Endothelial cell of coronary artery (primary cell): ENCODE results near the gene THOC6. TPM values are rescaled to one million over a fixed set of nuclear protein-coding genes. Genes with fewer than 3 reads are reported as not detected.

ENCODE experiments used
- total RNA-seq: library from RNA; depleted of rRNA; stranded (reverse); fragments of >200 nt; gene quantifications from 2 replicates; pipeline ENCODE4 v1.2.3, GENCODE V29; 2014

The THOC6 gene
- total RNA-seq: 23.6 and 23.8 TPM in 2 replicates

DNA sequence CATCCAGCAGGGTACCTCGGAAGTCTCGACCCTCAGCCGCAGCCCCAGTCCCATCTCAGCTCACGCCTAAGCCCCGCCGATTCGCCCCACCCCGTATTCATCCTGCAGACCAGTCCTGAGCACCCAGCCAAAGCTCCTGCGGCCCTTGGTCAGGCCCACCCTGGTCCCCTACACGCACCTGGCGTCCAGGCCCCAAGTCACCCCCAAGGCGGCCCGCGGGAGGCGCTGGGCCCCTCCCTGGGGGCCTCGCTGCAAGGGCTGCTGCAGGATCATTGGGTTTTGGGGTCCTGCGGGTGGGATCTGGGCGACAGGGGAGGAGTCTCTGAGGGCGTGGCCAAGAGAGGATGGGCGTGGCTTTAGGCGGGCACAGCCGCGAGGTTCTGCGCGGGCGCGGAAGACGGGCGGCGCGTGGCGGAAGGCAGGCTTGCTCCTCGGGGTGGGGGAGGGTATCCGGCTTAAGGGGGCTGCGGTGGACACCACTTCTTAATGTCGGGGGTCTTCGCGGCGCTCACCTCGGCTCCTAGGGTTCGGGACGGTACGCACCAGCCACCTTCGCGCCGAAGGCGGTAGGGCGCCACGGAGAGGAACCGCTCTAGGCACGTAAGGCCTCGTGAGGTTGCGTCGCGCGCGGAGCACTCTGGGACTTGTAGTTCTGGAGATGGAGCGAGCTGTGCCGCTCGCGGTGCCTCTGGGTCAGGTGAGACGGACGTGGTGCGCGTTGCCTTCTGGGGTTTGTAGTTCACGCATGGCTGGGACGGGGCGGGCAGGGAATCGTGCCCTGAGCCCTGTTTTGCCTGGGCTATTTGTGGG lies at the start of gene THOC6, which contains the start of gene HCFC1R1:
THOC6 (plus strand) TSS at position 367 of the 810 bp plus-strand sequence; CDS start at position 659, 292 bp downstream.
HCFC1R1 (minus strand) TSS at position 274 of the 810 bp plus-strand sequence; CDS start at position 273, 1 bp downstream.

DNA sequence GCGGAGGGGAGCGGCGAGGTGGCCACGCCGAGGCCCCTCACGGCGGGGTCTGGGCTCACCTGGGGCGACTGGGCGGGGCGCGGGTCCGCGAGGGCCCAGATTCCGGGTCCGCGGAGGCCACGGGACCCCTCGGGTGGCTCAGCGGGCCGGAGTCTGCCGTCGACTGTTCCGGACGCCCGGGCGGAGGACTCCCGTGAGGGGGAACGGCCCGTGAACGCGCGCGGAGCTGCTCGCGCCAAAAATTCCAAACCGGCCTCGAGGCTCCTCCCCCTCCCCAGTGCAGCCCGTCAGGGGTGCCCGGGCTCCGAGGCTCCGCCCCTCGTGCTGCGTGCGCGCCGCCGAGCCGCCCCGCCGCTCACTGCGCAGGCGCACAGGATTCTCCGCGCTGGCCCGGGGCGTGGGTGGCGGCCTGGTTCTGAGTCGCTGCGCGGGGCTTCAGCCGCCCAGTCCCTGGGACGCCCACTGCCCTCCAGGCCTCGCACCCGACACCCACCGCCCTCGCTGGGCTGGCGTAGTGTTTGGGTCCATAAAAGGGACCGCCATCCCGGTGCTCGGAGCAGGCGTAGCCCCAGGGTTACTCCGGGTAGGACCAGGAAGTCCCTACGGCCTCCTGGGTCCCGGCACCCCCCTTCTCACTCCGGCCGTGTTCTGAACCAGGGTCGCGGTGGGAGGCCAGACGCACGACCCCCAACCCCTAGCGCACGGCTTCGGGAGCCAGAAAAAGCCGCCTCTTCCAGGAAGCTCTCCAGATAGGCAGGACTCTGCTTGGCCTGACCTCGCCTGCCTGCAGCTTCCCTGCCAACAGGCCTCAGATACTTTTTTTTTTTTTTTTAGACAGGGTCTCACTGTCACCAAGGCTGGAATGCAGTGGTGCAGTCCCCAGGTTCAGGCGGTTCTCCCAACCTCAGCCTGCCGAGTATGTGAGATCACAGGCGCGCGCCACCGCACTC lies 43.3 kb upstream of the THOC6 start, which contains the start of gene PKMYT1:
PKMYT1 (minus strand) TSS at position 220 of the 950 bp plus-strand sequence. CDS start 789 bp downstream, outside the sequence.

DNA sequence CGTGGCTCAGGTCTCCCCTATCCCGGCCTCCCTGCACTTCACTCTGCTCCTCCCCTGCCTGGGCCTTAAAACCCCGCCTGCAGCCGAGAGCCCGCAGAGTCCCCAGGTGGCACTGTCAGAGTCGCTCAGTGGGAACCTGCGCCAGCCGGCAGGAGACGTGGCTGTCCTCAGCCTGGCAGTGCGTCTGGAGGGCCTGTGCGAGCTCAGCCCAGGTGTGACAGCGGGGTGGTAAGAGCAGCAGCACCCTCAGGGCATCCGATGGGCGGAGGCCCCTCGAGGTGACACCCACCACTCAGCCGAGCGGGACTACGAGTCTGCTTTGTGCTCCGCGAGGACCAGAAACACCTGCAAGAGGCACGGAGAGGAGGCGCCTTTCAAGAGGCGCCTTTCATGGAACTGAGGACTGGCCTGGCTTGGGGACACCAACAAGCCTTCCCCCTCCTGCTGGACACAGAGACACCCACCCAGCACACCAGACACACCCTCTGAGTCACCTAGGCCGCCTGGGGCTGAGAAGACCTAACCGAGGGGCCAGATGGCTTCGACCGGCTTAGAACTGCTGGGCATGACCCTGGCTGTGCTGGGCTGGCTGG lies 10.9 kb upstream of the THOC6 start, which contains the start of gene CLDN9:
CLDN9 (plus strand) TSS at position 96 of the 593 bp plus-strand sequence; CDS start at position 536, 440 bp downstream.

DNA sequence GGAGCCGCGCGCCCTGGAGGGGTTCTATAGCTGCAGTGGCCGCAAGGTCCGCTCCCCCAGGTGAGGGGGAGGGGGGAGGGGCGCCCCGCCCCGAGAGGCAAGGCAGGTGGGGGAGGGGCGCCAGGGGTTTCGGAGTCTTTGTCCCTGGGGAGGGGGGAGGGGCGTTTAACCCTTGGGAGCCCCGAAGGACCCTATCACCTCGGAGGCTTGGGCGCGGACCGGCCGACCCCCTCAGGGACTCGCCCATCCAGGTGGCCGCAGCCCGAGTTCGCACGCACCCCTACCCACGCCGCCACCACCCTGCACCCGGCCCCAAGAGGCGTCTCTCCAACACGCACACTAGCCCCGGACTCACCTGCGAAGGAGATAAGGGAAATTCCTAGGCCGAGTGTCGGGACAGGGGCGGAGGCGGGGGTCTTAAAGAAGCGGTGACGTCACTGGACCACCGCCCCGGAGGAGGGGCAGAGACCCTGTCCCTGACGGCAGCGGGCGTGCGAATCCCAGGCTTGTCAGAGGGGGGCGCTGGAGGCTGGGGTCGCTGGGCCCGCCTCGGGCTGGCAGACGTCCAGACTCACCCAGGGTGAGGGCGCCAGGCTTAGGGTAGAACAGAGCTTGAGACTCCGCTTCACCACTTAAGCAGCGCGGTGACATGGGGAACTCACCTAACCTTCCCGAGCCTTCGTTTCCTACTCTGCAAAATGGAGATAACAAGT lies 5.9 kb upstream of the THOC6 start, which contains the start of gene CLDN6:
CLDN6 (minus strand) TSS at position 390 of the 713 bp plus-strand sequence. CDS start 2,162 bp downstream, outside the sequence.

DNA sequence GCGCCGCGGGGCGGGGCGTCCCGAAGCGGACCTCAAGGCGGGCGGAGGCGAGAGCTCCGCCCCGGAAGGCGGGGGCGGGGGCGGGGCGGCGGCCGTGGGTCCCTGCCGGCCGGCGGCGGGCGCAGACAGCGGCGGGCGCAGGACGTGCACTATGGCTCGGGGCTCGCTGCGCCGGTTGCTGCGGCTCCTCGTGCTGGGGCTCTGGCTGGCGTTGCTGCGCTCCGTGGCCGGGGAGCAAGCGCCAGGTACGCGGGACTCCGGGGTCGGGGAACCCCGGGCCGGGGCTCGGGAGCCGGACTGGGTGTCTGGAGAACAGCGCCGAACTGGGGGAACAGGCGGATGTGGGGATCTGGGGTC lies 3.6 kb upstream of the THOC6 start, which contains the start of gene TNFRSF12A:
TNFRSF12A (plus strand) TSS at position 122 of the 357 bp plus-strand sequence; CDS start at position 152, 30 bp downstream.

DNA sequence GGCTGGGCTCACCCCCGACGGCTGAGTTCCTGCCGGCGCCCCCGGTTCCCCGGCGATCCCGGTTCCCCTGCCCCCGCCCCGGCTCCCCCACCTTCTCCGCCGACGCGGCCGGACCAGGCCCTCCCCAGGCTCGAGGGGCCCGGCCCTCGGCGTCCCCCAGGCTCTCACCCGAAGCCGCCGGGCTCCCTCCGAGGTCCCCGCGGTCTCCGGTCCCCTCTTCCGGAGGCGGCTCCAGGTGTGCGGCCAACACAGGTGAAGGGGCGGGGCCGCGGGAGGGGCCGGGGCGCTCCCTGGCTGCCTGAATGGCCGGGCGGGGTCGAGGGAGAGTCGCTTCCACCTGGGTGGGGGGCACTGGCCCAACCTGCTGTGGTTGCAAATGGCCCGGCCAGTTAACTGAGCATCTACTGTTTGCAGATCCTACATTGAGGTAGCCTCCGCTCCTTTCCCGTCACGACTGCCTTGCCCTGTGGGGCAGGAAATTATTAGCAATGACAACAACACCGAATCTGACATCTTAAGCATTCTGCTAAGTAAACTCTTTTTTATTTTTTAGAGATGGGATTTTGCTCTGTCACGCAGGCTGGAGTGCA lies 13.0 kb downstream of the THOC6 start, which contains the start of gene BICDL2:
BICDL2 (minus strand) TSS at position 219 of the 590 bp plus-strand sequence. CDS start 1,448 bp downstream, outside the sequence.

DNA sequence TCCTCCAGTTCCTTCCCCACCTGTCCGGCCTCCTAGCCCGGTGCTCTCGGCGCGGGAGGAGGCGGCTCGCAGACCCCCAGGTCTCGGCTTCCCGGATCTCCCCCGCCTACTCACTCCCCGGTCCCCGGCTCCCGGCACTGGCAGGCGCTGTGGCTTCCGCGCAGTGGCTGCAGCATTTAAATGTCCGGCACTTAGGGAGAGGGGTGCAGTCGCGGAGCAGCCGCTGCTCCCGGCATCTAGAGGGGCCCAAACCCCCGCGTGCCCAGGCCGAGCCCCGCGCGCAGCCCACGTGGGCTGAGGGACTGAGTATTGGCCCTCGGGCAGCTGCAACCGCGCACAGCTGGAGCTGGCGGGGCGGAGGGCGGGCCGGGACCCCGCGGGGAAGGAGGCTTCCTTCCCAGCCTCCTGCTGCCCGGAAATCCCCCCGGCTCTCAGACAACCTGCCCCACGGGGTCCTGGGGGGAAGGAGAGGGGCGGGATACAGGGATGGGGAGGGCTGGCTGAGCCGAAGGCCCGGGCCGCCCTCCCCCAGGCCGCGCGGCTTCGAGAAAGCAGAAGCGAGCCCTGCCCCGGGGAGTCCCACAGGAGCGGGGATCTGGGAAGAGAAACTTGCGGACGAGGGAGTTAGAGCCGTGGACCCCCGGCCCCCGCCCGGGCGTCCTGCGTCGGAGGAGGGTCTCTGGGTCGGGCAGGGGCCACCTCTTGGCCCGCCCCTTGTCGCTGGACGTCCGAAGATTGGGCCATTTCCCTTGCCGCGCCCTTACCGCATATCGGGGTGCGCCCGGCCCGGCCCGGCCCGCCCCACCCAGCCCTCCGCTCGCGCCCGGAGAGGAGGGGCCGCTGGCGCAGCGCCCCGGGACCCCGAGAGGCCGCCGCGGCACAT lies 22.2 kb downstream of the THOC6 start, which contains the start of gene MMP25:
MMP25 (plus strand) TSS at position 804 of the 883 bp plus-strand sequence. CDS start 357 bp downstream, outside the sequence.

DNA sequence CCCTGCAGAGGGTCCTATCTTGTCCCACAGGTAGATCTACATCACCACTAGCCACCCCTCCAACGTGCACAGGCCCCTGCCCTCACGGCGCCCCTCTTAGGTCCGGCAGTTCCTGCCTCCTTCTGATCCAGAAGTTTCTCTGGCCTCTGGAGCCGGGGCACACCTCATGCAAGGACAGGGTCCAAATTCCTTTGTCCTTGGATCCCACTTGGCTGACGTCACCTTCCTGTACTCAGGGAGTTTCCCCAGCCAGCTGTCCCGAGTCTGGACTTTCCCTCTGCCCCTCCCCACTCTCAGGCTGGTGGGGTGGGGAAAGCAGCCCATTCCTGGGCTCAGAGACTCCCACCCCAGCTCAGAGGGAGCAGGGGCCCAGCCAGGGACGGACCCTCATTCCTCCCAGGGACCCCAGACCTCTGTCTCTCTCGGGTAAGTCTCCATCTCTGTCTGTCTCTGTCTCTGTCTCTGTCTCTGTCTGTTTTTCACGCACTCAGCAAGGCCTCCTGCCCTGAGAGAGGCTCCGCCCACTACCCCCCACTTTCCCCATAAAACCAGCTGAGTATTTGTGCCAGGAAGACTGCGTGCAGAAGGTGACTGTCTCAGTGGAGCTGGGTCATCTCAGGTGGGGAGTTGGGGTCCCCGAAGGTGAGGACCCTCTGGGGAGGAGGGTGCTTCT lies 41.4 kb downstream of the THOC6 start, which contains the start of gene IL32:
IL32 (plus strand) TSS at position 572 of the 673 bp plus-strand sequence. CDS start 172 bp downstream, outside the sequence.

Other genes starting within 250 kb of the THOC6 start
- gene ELOB, start 246.8 kb upstream of the THOC6 start, total RNA-seq: 386 and 446 TPM in 2 replicates
- not detected in 2 replicates for gene PRSS33, start 236.5 kb upstream of the THOC6 start, total RNA-seq
- not detected in 2 replicates for gene PRSS41, start 225.6 kb upstream of the THOC6 start, total RNA-seq
- gene PRSS21, start 206.8 kb upstream of the THOC6 start, total RNA-seq: not detected in 2 replicates
- 0.09 and 1.9 TPM in 2 replicates for gene ZG16B, start 193.7 kb upstream of the THOC6 start, total RNA-seq
- gene PRSS22, start 165.9 kb upstream of the THOC6 start, total RNA-seq: not detected in 2 replicates
- 36.6 and 50.6 TPM in 2 replicates for gene FLYWCH2, start 140.8 kb upstream of the THOC6 start, total RNA-seq
- 26.1 and 35.3 TPM in 2 replicates for gene FLYWCH1, start 112.1 kb upstream of the THOC6 start, total RNA-seq
- not detected in 2 replicates for gene KREMEN2, start 59.8 kb upstream of the THOC6 start, total RNA-seq
- gene PAQR4, start 54.7 kb upstream of the THOC6 start, total RNA-seq: 7.1 and 12.1 TPM in 2 replicates
- gene PKMYT1, start 43.6 kb upstream of the THOC6 start, total RNA-seq: 3.0 and 4.2 TPM in 2 replicates
- not detected in 2 replicates for gene CLDN9, start 11.1 kb upstream of the THOC6 start, total RNA-seq
- not detected in 2 replicates for gene CLDN6, start 5.9 kb upstream of the THOC6 start, total RNA-seq
- 136 and 230 TPM in 2 replicates for gene TNFRSF12A, start 3.7 kb upstream of the THOC6 start, total RNA-seq
- gene HCFC1R1, start 93 bp upstream of the THOC6 start, total RNA-seq: 6.1 and 10.1 TPM in 2 replicates
- not detected in 2 replicates for gene BICDL2, start 12.9 kb downstream of the THOC6 start, total RNA-seq
- under 0.01 TPM in 2 replicates for gene MMP25, start 22.5 kb downstream of the THOC6 start, total RNA-seq
- 55.7 and 123 TPM in 2 replicates for gene IL32, start 41.6 kb downstream of the THOC6 start, total RNA-seq
- 0.19 TPM in 1 of 2 replicates, not detected in the other for gene ZSCAN10, start 75.3 kb downstream of the THOC6 start, total RNA-seq
- 22.9 and 23.2 TPM in 2 replicates for gene ZNF205, start 88.6 kb downstream of the THOC6 start, total RNA-seq
- 3.4 and 5.6 TPM in 2 replicates for gene ZNF213, start 111.0 kb downstream of the THOC6 start, total RNA-seq
- gene OR1F1, start 164.2 kb downstream of the THOC6 start, total RNA-seq: 0.18 TPM in 1 of 2 replicates, not detected in the other
- 8.4 and 9.6 TPM in 2 replicates for gene ZNF200, start 211.1 kb downstream of the THOC6 start, total RNA-seq
- gene MEFV, start 232.6 kb downstream of the THOC6 start, total RNA-seq: under 0.01 TPM in 1 of 2 replicates, not detected in the other